Stimulated activated CD4-positive, alpha-beta T cell treated with anti-CD3 and anti-CD28 coated beads, TNF-alpha, amount 100 ng/mL, for 1 hour (primary cell): Measurements from ENCODE around the gene ARHGAP26.
"Not testable (repeated sequence)": the region's sequence is repeated elsewhere in the genome, so short reads cannot be mapped to it uniquely, and the experiment has no call there.

Experiments
- DNase-seq, 3 donors: peaks; one replicate each; pipeline ENCODE4 v3.0.0-alpha.2; 2020; ENCODE audit warnings: low read depth in 3 of 3, low spot score in 1 of 3

Gene ARHGAP26

DNA sequence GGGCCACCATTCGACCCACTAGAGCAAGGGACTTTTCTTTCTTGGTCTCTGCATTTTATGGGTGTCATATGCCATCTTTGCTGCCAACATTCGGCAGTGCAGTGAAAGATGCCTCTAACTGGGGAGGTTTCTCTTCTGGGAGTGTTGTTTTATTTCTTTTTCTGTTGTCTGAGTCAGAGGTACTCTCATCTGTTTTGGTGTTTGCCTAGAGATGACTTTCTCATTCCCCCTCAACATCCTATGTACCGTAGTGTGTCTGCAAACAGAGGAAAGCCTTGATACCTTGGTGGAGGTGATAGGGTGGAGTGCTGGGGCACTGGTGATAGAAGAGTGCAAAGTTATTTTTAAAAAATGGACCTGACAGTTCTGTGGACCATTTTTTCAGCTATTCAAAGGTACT, 182.1 kb downstream of the ARHGAP26 start:
- DNase-seq: no peak

DNA sequence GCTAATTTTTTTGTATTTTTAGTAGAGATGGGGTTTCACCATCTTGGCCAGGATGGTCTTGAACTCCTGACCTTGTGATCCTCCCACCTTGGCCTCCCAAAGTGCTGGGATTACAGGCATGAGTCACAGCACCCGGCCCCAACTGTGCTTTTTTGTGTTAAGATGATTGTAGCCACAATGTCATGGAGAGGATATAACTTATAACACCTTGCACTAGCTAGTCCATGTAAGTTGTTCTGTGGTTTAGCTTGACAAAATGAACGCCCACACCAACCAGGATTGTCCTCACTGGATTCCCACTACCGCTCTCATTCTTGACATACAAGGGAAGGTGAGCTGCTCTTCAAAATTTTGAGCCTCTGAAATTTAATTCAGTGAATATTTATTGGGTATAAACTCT, 182.7 kb downstream of the ARHGAP26 start:
- not testable (repeated sequence) for DNase-seq

DNA sequence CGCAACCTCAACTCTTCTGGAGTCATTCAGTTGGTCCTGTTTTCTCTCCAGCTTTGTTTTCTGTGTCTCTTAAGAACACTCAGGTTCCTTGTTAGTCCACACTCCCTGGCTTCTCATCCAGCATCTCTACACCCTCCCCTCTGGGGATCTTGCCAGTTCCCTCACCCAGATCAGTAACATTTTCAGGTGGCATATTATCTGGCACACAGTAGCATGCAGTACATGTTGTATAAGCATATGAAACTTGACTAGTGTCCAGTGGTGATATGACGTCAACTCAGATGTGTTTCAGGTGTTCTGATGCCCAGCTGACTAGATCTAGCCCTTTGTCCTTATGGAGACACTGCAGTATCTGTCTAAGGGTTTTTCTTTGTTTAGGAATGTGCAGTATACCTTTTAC, 184.3 kb downstream of the ARHGAP26 start:
- DNase-seq: no peak

DNA sequence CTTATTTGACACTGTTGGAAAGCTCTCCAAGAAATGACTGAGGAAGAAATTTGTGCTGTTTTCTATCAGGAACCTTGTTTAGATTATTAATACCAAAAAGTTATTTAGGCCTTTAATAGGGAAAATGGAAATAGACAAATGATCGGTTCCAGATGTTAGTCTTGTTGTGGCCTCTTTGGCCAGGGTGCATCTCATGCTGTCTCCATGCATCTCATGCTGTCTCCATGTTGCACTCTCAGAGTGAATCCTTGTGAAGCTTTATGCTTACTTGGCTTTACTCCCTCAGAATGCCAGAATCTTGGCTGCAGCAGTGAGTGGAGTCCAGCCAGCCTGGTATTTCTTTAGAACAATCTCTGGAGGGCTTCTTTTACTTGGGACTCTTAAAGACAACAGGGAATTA, 185.5 kb downstream of the ARHGAP26 start:
- DNase-seq: no peak

DNA sequence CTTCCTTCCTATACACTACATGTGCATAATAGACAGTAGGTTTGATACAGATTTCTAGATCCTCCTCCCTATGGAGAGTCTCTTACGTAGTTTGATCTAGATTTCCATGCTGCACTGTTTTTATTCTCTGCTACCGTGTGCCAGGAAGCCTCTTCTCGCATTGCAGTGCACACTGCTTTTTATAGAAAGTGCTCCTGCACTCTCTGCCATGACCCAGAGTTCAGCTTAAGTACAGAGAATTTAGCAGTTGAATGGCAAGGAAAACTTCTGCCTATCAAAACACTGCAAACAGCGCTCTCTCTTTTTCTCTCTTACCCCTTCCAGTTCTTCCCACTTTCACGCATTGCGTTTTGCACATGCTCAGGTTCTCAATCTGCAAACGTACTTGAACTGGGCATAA, 187.4 kb downstream of the ARHGAP26 start:
- no peak for DNase-seq

GRCh38 chr5:142958944-142959682, 188.9 kb downstream of the ARHGAP26 start:
- DNase-seq: no peak

DNA sequence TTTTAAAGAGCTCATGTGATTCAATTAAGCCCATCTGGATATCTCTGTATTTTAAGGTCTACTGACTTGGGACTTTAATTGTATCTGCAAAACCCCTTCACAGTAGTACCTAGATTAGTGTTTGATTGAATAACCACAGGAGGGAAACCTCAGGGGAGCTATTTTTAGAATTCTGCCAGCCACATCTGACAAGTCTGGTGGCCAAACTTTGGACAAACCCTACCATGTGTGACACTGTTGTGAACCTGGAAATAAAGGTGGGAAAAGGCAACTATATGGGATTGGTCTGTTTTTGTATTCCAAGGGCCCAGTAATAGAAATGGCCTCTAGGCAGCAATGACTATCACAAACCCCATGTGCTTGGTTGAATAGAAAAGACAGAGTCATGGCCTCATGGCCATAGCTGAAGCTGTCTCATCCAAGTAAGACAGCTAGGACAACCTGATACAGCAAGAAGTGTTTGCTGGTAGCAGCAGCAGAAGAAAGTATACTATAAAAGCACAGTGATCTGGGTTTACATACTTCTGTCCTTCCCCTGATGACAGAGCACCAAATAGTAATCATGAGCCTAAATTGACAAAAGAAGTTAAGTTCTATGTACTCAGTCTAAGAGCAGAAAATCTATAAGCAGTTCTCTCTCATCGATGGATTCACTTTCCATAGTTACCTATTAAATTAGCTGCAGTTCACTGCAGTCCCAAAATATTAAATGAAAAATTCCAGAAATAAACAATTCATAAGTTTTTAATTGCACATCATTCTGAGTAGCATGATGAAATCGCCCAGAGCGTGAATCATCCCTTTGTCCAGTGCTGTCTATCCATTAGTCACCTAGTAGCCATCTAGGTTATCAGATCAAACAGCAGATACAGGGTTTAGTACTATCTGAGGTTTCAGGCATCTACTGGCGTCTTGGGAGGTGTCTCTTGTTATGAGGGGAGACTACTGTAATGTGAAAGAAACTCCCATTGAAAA, 189.8 kb downstream of the ARHGAP26 start:
- DNase-seq: no peak

GRCh38 chr5:142961440-142962173, 191.4 kb downstream of the ARHGAP26 start:
- no peak for DNase-seq

DNA sequence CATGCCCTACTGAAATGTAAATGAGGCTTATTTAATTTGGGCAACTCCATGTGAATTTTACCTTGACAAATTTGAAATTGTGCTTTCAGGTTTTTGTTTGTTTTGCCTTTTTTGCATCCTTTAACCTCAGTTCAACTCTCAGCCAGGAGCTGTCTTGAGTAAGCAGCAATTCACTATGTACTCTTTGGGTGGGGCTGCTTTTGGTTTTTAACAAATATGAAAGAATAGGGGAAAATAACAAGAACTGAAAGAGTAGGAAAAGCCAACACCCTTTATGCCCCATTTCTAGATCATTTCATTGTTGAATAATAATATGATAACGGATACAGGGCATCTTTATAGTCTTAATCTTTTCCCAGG, 192.0 kb downstream of the ARHGAP26 start:
- no peak for DNase-seq

- not testable (repeated sequence) for DNase-seq
These were observed 195.3 kb downstream of the ARHGAP26 start for GRCh38 chr5:142965258-142966120.

GRCh38 chr5:142966121-142966420, 195.9 kb downstream of the ARHGAP26 start:
- DNase-seq: no peak

DNA sequence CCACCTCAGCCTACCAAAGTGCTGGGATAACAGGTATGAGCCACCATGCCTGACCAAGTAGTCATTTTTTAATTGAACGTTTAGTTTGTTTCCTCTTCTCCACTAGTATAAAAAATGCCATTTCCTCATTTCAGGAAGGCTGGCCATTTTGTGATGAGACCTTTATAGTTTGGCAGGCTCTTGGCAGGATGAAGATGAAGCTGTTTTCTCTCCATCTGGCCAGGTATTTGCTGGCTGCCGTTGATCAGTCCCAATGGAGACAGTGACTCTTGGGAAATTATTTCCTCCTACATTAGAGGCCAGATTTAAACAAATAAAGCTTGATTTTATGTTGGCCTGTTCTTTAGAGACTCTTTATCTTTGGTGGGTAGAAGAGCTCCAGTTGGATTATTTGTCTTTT, 199.0 kb downstream of the ARHGAP26 start:
- no peak for DNase-seq

DNA sequence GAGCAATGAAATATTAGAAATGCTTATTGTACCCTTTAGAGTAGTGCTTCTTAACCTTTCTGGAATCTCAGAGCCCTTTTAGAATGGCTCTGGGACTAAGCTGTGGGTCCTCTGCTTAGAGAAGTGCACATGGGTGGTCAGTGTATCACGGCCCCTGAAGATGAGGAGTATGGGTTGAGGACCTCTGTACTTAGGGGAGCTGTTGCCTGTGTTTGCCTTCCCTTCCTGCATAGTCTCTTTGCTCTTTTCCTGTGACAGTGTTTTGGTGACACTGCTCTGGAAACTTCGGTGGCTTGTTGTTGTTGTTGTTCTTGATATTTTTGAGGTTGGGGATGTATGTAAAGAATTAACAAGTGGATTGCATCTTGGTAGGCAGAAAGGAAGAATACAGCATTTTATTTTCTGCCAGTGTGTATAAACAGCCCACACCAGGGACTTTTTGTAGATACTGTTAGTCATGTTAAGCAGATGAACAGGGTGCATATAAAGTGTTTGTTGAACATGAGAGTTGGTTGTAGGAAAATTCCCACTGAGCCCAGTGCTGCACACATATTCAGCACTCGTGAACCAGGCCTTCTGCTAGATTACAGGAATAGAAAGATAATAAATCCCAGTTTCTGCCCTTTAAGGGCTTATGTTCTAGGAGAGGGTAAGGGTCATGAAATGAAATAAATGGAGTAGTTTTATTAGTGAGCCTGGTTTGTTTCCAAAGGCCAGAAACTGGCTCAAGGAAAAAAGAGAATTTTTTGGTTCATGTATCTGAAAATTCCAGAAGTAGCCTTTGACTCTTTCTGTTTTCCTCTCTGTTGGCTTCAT, 199.7 kb downstream of the ARHGAP26 start:
- DNase-seq: no peak

DNA sequence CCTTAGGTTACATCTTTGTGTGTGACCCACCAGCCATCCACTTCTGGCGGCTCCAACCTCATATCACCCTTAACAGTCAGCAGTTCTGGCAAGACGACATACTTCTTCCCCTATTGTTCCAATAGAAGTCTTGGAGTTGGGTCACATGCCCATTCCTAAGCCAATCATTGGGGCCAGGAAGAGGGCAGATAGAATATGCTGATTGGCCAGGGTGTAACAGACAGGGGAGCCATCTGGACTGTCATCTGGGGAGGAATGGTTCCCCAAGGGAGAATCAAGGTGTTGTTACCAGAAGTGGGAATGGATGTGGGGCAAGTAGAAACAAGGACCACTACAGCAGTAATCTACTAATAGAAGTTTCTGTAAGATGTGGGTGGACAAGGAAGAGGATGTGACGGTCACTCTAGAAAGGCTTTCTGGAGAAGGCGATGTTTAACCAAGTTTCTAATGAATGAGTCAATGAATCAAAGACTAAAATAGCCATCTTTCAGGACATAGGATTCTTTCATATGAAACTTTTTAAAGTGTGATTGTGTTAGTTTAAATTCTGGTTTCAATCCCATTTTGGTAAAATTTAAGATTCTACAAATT, 200.4 kb downstream of the ARHGAP26 start:
- no peak for DNase-seq

- no peak for DNase-seq
These were observed 201.3 kb downstream of the ARHGAP26 start for GRCh38 chr5:142971303-142972013.

- DNase-seq: no peak
These were observed 201.9 kb downstream of the ARHGAP26 start for GRCh38 chr5:142972064-142972570.

GRCh38 chr5:142973932-142974331, 203.8 kb downstream of the ARHGAP26 start:
- DNase-seq: no peak

DNA sequence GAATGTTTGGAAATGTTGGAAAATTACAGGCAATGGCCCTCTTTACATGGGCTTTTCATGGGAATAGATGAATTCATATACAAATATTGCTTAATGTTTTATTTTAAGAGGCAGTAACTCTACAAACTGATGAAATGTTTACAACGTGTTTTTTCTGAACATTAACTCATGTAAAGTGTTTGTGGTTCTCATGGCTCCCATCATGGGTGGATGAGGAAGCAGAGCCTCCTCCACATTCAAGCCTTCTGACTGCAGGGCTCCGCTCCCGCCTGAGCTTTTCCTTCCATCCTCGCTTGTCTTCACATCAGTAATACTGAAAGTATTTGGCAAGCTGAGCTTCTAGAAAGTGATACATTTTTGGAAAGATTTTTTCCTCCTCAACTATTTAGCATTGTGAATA, 204.2 kb downstream of the ARHGAP26 start:
- no peak for DNase-seq

DNA sequence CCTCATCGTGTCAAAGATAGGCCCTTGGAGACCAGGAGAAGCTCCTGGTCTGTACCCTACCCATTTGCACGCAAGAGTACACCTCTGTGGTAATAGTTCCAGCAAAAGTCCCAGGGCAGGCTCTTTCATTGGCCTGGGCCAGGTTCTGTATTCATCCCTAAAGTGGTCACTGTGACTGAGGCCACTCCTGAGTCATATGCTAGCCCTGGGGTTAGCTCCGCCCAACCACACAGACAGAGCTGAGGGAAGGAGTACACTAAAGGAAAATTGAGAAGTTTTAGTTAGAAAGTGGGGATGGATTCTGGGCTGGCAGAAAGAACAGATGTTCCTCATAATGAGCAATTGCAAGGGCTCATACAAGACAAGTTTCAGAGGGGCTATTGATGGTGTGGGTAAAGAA, 206.7 kb downstream of the ARHGAP26 start:
- no peak for DNase-seq
